AG10803 (cell line): ENCODE data around the gene CTNND2.

Source experiments
- DNase-seq: peaks from one replicate; pipeline ENCODE4 v3.0.0; 2010; ENCODE audit warnings: low read depth
- H3K4me3 ChIP-seq: 2 replicates; pipeline ENCODE4 v1.5.1; 2011; ENCODE audit warnings: mild to moderate bottlenecking, low read length, control low read depth
- TF ChIP-seq, protein P1 (sequence below): conservative IDR thresholded peaks from 2 replicates; pipeline ENCODE4 v1.5.1; 2011; ENCODE audit warnings: mild to moderate bottlenecking, low read length, control low read depth, inconsistent platforms

Gene CTNND2

DNA sequence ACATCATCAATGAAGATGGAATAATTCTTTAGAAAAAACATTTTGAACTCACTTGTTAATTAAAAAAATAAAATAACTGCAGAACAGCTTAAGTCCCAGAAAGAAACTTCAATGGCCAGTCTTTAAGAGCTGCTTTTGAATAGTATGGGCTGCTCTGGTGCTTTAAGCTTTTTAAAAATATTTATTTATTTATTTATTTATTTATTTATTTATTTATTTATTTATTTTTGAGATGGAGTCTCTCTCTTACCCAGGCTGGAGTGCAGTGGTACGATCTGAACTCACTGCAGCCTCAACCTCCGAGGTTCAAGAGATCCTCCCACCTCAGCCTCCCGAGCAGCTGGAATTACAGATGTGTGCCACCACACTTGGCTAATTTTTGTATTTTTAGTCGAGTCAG, 626.9 kb downstream of the CTNND2 start:
- TF ChIP-seq, protein P1, sequence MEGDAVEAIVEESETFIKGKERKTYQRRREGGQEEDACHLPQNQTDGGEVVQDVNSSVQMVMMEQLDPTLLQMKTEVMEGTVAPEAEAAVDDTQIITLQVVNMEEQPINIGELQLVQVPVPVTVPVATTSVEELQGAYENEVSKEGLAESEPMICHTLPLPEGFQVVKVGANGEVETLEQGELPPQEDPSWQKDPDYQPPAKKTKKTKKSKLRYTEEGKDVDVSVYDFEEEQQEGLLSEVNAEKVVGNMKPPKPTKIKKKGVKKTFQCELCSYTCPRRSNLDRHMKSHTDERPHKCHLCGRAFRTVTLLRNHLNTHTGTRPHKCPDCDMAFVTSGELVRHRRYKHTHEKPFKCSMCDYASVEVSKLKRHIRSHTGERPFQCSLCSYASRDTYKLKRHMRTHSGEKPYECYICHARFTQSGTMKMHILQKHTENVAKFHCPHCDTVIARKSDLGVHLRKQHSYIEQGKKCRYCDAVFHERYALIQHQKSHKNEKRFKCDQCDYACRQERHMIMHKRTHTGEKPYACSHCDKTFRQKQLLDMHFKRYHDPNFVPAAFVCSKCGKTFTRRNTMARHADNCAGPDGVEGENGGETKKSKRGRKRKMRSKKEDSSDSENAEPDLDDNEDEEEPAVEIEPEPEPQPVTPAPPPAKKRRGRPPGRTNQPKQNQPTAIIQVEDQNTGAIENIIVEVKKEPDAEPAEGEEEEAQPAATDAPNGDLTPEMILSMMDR = no peak
- no peak for DNase-seq
- no peak overlapping the region for H3K4me3 ChIP-seq

DNA sequence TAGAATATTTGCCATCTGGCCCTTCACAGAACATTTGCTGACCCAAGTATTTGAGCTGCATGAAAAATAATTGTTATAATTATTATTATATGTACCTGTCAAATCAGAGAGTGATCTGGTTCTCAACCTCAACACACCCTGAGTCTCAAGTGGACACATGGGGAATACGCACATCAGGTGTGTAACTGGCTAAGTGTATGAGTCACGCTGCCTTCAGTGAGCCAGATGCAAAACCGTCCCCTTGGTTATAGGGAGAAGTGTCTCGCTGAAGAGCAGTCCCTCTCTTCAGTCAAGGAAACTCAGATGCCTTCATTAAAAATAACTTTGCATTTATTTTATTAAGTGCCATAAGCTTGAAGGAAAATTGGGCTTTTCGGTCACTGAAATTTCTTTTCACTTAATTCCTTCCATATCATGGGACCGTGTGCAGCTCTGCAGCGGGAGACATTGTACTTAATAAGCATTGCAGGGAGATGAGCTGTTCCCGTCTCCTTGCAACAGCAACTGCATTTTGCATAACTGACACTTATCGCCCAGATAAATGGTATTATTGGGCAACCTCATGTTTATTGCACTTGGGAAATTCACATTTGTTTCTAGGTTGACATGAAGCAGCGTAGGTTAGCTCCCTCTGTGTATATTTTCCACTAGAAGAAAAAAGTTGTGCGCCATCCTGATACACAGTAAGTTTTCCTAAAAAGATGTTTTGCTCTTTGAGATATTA, 630.9 kb downstream of the CTNND2 start:
- TF ChIP-seq, protein P1 = no peak
- no peak for DNase-seq
- H3K4me3 ChIP-seq = no peak overlapping the region

DNA sequence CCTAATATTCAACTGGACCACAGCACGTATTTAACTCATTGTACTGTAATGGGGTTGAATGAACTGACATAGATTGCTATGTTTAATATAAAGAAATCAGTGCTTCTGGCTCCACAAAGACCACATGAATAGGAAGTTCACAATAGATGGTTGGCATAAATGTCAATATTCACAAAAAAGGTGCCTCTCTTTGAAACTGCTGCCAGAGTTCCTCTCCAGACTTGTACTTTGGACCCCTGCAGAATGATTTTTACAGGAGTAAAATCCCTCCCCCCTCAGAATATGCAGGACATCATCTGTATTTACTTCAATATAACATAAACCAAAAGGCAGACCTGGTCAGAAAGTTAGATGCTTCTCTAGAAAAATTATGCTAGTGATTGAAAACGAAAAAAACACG, 634.7 kb downstream of the CTNND2 start:
- TF ChIP-seq, protein P1 = no peak
- DNase-seq = no peak

DNA sequence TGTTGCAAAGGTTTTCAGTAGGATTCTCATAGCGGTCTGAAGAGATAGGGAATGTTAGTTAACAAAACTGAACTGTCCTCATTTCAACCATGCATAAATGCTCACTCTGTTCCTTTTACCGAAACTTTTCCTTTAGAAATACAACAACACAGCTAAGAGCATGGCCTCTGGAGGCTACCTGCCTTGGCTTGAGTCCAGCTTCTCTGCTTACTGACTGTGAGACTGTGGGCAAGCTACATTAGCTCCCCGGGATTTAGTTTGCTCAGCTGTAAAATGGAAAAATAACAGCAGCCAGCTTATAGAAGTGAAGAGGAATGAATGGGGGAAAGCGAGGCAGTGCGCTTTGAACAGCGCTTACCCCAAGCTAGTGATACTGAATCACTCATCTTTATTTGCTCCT, 635.4 kb downstream of the CTNND2 start:
- TF ChIP-seq, protein P1 = no peak
- DNase-seq = no peak
- no peak overlapping the region for H3K4me3 ChIP-seq

More for the DNA sequence above, 634.7 kb downstream of the CTNND2 start:
- no peak overlapping the region for H3K4me3 ChIP-seq

DNA sequence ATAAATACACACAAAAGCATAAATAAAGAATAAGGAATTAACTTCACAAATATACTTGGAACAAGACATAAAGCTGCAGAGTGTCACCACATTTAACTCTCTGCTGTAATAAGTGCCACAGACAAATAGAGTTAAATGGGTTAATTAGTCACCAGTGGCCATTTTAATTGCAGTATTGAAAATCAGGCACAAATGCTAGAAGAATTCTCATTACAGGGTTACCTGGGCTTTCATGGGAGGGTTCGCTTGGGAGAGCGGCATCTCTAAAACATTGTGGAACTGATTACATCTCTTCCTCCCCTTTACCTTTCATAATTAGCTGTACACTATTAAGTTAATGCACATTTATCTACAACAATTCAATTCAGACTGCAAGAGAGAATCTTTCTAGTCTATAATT, 637.9 kb downstream of the CTNND2 start:
- TF ChIP-seq, protein P1 = no peak
- DNase-seq = no peak
- no peak overlapping the region for H3K4me3 ChIP-seq

DNA sequence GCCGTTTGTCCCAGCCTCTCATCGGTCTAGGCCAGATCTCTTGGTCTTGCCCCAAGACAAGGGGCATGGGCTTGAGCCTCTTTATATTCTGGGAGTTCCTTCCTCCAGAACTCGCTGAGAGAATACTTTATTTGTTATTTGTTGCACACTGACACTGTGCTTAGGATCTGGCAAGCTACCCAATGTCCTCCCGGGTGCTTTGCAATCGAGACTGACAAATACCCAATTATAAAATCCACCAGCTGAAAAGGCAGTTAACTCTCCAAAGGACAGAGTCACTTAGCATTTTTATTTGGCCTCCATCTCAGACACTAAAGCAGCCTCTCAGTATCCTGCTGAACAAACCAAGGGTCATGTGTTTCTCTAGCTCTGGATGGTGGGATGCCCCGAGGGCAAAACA, 643.0 kb downstream of the CTNND2 start:
- no peak for DNase-seq
- no peak overlapping the region for H3K4me3 ChIP-seq
- TF ChIP-seq, protein P1 = no peak

DNA sequence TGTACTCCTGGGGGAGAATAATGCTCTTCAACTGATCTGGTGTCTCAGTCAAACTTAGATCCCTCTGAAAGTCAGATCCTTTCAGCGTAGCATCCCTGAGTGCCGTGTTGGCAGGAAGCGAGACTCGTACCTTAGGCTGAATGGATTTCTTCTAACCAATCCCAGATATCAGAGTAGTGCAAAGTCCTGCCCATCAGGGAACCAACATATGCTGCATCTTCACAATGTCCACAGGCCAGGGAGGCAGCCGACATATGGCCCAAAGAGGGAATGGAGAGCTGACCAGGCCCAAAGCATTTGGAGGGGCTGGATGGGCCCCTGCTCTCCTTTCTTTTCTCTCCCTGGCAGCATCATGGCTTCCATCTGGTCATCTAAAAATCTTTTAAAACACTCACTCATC, 646.2 kb downstream of the CTNND2 start:
- TF ChIP-seq, protein P1 = no peak
- H3K4me3 ChIP-seq = no peak overlapping the region
- DNase-seq = no peak
